IMR-90 (cell line): Measurements from ENCODE around the gene NPAS1. TPM values are rescaled to one million over a fixed set of nuclear protein-coding genes. Genes with fewer than 3 reads are reported as not detected.

Experiments
- ATAC-seq: fragments of 200-7000 bp; cut with Tn5 transposase; 2 replicates; pipeline ENCODE4 v1.9.1; 2020; ENCODE audit warnings: low read depth, mild to moderate bottlenecking, moderate library complexity
- BruUV-seq: library from RNA; stranded (reverse); fragments of 400-500 nt; replicated peaks from 2 replicates; lab custom pipeline; 2021; lab: Mats Ljungman, UMichigan
- CTCF ChIA-PET: fragments of 300-600 bp; formaldehyde crosslinking; extraction: SDS; loops from one replicate; lab custom pipeline; 2021; ENCODE audit warnings: antibody characterized with exemption; lab: Yijun Ruan, JAX
- POLR2A ChIA-PET: fragments of 300-600 bp; sonication (Branson Sonifier 250); formaldehyde crosslinking; loops from one replicate; lab custom pipeline; 2022; ENCODE audit warnings: antibody characterized with exemption; ENCODE audit not compliant: unreplicated experiment; lab: Charles Lee
- DNase-seq: peaks from one replicate; pipeline ENCODE4 v3.0.0; 2013
- H2AFZ ChIP-seq: replicated peaks from 2 replicates; pipeline ENCODE3; 2013; ENCODE audit warnings: low read length, mild to moderate bottlenecking; ENCODE audit not compliant: poor library complexity
- H2AK5ac ChIP-seq: 2 replicates; pipeline ENCODE4 v1.6.1; 2013; ENCODE audit warnings: low read depth, low read length, inconsistent platforms
- H2AK9ac ChIP-seq: replicated peaks from 2 replicates; pipeline ENCODE3; 2013; ENCODE audit warnings: mild to moderate bottlenecking, low read depth, low read length, moderate library complexity; ENCODE audit not compliant: poor library complexity
- H2BK120ac ChIP-seq: 2 replicates; pipeline ENCODE4 v1.6.1; 2013; ENCODE audit warnings: low read depth, low read length, inconsistent platforms
- H2BK15ac ChIP-seq: 3 replicates; pipeline ENCODE4 v1.6.1; 2013; ENCODE audit warnings: low read depth, low read length, inconsistent platforms
- H2BK20ac ChIP-seq: 2 replicates; pipeline ENCODE4 v1.6.1; 2013; ENCODE audit warnings: low read depth, mild to moderate bottlenecking, inconsistent platforms, low read length, moderate library complexity
- H2BK5ac ChIP-seq: 2 replicates; pipeline ENCODE4 v1.6.1; 2013; ENCODE audit warnings: mild to moderate bottlenecking, low read depth, low read length, inconsistent platforms; ENCODE audit not compliant: poor library complexity, severe bottlenecking
- H3K14ac ChIP-seq: replicated peaks from 2 replicates; pipeline ENCODE4 v1.6.1; 2013; ENCODE audit warnings: low read depth, low read length, inconsistent platforms
- H3K18ac ChIP-seq: 2 replicates; pipeline ENCODE4 v1.6.1; 2013; ENCODE audit warnings: low read depth, low read length, control low read depth
- H3K23ac ChIP-seq: 2 replicates; pipeline ENCODE4 v1.6.1; 2013; ENCODE audit warnings: low read depth, low read length, inconsistent platforms
- H3K27ac ChIP-seq: 2 replicates; pipeline ENCODE4 v1.5.1; 2013; ENCODE audit warnings: mild to moderate bottlenecking, control low read depth, low read length; ENCODE audit not compliant: insufficient read depth
- H3K27me3 ChIP-seq: 2 replicates; pipeline ENCODE4 v1.6.1; 2013; ENCODE audit warnings: low read length; ENCODE audit not compliant: control insufficient read depth, insufficient read depth
- H3K36me3 ChIP-seq: 2 replicates; pipeline ENCODE4 v1.6.1; 2013; ENCODE audit warnings: low read length, mixed read lengths; ENCODE audit not compliant: control insufficient read depth, insufficient read depth
- H3K4ac ChIP-seq: 2 replicates; pipeline ENCODE4 v1.6.1; 2013; ENCODE audit warnings: low read depth, low read length, inconsistent platforms
- H3K4me1 ChIP-seq: 2 replicates; pipeline ENCODE4 v1.6.1; 2013; ENCODE audit warnings: low read length, mixed read lengths; ENCODE audit not compliant: control insufficient read depth, insufficient read depth
- H3K4me2 ChIP-seq: 2 replicates; pipeline ENCODE4 v1.6.1; 2013; ENCODE audit warnings: low read depth, mild to moderate bottlenecking, control low read depth, low read length, moderate library complexity
- H3K4me3 ChIP-seq: 2 replicates; pipeline ENCODE4 v1.5.1; 2013; ENCODE audit warnings: low read depth, mild to moderate bottlenecking, control low read depth, low read length, moderate library complexity; ENCODE audit not compliant: insufficient read depth
- H3K56ac ChIP-seq: 2 replicates; pipeline ENCODE4 v1.6.1; 2013; ENCODE audit warnings: low read length, inconsistent platforms; ENCODE audit not compliant: insufficient read depth; ENCODE audit errors: extremely low read depth
- H3K79me1 ChIP-seq, 2 experiments: 2 replicates each; pipeline ENCODE4 v1.6.1; 2013; ENCODE audit warnings: low read length in 2 of 2, inconsistent platforms in 1 of 2, low read depth in 1 of 2
- H3K9ac ChIP-seq: 2 replicates; pipeline ENCODE4 v1.6.1; 2013; ENCODE audit warnings: low read depth, low read length, control low read depth
- H3K9me1 ChIP-seq: 2 replicates; pipeline ENCODE4 v1.6.1; 2013; ENCODE audit warnings: low read length, inconsistent platforms; ENCODE audit not compliant: insufficient read depth
- H3K9me3 ChIP-seq: 2 replicates; pipeline ENCODE4 v1.6.1; 2013; ENCODE audit warnings: low read length; ENCODE audit not compliant: control insufficient read depth, insufficient read depth
- H4K20me1 ChIP-seq: 2 replicates; pipeline ENCODE4 v1.6.1; 2013; ENCODE audit warnings: low read length, inconsistent platforms; ENCODE audit not compliant: insufficient read depth
- H4K5ac ChIP-seq: 2 replicates; pipeline ENCODE4 v1.6.1; 2013; ENCODE audit warnings: mild to moderate bottlenecking, low read depth, low read length, control low read depth
- H4K8ac ChIP-seq, 2 experiments: 2 replicates each; pipeline ENCODE4 v1.6.1; 2013; ENCODE audit warnings: low read depth in 2 of 2, low read length in 2 of 2, control low read depth in 1 of 2, inconsistent platforms in 1 of 2
- H4K91ac ChIP-seq: 2 replicates; pipeline ENCODE4 v1.6.1; 2013; ENCODE audit warnings: low read depth, low read length, inconsistent platforms; ENCODE audit not compliant: insufficient read depth
- CHD1 ChIP-seq: IDR thresholded peaks from 2 replicates; pipeline ENCODE4 v1.6.1; 2012; ENCODE audit warnings: low read depth, low read length, improper control_type of control experiment
- CTCF ChIP-seq: conservative IDR thresholded peaks from 2 replicates; pipeline ENCODE4 v1.5.1; 2012; ENCODE audit warnings: mild to moderate bottlenecking, low read depth, low read length, improper control_type of control experiment
- FOS ChIP-seq: fragments of 150-350 bp; IDR thresholded peaks from 2 replicates; pipeline ENCODE4 v1.6.1; 2016; ENCODE audit warnings: low read depth, low read length
- NFE2L2 ChIP-seq: fragments of 150-350 bp; IDR thresholded peaks from 2 replicates; pipeline ENCODE4 v1.6.1; 2016; ENCODE audit warnings: low read depth, mild to moderate bottlenecking, low read length
- RCOR1 ChIP-seq: IDR thresholded peaks from 2 replicates; pipeline ENCODE4 v1.6.1; 2012; ENCODE audit warnings: mild to moderate bottlenecking, low read length, improper control_type of control experiment; ENCODE audit not compliant: insufficient replicate concordance
- USF2 ChIP-seq: fragments of 150-350 bp; IDR thresholded peaks from 2 replicates; pipeline ENCODE4 v1.6.1; 2017; ENCODE audit warnings: mild to moderate bottlenecking, antibody characterized with exemption, low read length, low read depth
- WGBS, 2 experiments: methylation state at CpG; one replicate each; pipeline versions ENCODE4 v1.1.5 to v1.1.7; 2013; ENCODE audit warnings: missing lambda C conversion rate in 2 of 2; ENCODE audit not compliant: insufficient read length in 1 of 2; ENCODE audit errors: extremely low coverage in 2 of 2; 5-methylcytosine and 5-hydroxymethylcytosine counted together
- dilution Hi-C: fragments of 300-500 bp; cut with HindIII; formaldehyde crosslinking; loops from one replicate; pipeline ENCODE4 v1.14.3; 2018; ENCODE audit warnings: low sequenced_read_pairs; ENCODE audit not compliant: unreplicated experiment
- in situ Hi-C: fragments of 300-500 bp; cut with MboI; formaldehyde crosslinking; loops from 3 replicates; pipeline ENCODE4 v1.14.3; 2019; ENCODE audit warnings: low sequenced_read_pairs, inconsistent platforms, mixed read lengths
- intact Hi-C: fragments of 100-400 bp; cut with micrococcal nuclease; formaldehyde crosslinking; loops from 2 replicates; pipeline ENCODE4 v1.10.0; 2022
- polyA plus RNA-seq, 3 experiments: library from polyadenylated mRNA; depleted of rRNA; stranded (reverse); fragments of >200 nt; gene quantifications; 2 replicates each; pipeline ENCODE4 v1.2.3, GENCODE V29; 2012; ENCODE audit warnings: low replicate concordance in 1 of 3
- total RNA-seq: library from RNA; depleted of rRNA; stranded (reverse); fragments of >200 nt; gene quantifications from 2 replicates; pipeline ENCODE4 v1.2.3, GENCODE V29; 2012
- TF ChIP-seq, protein P1 (sequence below): fragments of 150-350 bp; IDR thresholded peaks from 2 replicates; pipeline ENCODE4 v1.6.1; 2016; ENCODE audit warnings: low read depth, mild to moderate bottlenecking, low read length, moderate library complexity, borderline replicate concordance

The NPAS1 gene
- total and polyA plus RNA-seq, 2 of the 4 experiments (the other 2 are of a cell fraction) = 0.36 to 5.7 TPM

DNA sequence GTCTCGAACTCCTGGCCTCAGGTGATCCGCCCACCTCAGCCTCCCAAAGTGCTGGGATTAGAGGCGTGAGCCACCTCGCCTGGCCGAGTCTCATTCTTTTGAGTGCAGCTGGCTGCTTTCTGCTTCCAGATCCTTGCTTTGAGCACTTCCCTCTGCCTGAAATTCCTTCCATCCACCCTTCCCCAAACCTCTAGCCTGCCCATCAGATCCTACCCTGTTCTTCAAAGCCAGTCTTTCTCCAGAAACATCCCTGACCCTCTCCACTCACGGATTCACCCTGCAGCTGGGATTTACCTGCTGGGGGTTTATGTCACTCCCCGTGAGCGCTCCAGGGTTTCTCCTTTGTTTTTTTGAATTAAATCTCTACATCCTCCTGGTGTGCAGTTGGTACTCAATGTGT is 13.1 kb upstream of the NPAS1 start:
- Histone ChIP-seq H4K20me1 (peaks cover 9% of the 10 kb centered on the region; the same call in 1 of the 2 replicates), H3K27ac (no peak overlapping the region), H3K4ac (no peak overlapping the region), H2BK20ac (no peak overlapping the region), H3K9ac (no peak overlapping the region), H3K9me1 (no peaks in the 10 kb centered on the region), H3K79me1 (peaks cover 0 to 5% of the 10 kb centered on the region in 2 experiments; a peak in 1 of 4 replicates), H4K91ac (no peak overlapping the region), H2BK120ac (no peak overlapping the region), H2AK9ac (no peak overlapping the region), H3K18ac (no peak overlapping the region), H2BK15ac (no peak overlapping the region), H3K4me3 (no peak overlapping the region), H3K4me2 (no peak overlapping the region), H4K8ac (no peak overlapping the region), H3K56ac (no peak overlapping the region), H2BK5ac (no peak overlapping the region), H3K36me3 (peaks cover 3% of the 10 kb centered on the region), H2AFZ (no peak overlapping the region), H3K23ac (no peak overlapping the region), H3K4me1 (peaks cover 4% of the 10 kb centered on the region; the same call in 1 of the 2 replicates), H2AK5ac (no peak overlapping the region), H3K9me3 (no peaks in the 10 kb centered on the region), H4K5ac (no peak overlapping the region), H3K14ac (no peak overlapping the region), H3K27me3 (no peaks in the 10 kb centered on the region)
- DNase-seq = no peak
- ChIA-PET POLR2A (no interaction called here), CTCF (no interaction called here)
- no CpG with 5 or more reads among the region's 8 CpGs for WGBS, 2 experiments
- ATAC-seq = no peak
- no TSS peak for BruUV-seq
- TF ChIP-seq CHD1 = no peak
- TF ChIP-seq, protein P1, sequence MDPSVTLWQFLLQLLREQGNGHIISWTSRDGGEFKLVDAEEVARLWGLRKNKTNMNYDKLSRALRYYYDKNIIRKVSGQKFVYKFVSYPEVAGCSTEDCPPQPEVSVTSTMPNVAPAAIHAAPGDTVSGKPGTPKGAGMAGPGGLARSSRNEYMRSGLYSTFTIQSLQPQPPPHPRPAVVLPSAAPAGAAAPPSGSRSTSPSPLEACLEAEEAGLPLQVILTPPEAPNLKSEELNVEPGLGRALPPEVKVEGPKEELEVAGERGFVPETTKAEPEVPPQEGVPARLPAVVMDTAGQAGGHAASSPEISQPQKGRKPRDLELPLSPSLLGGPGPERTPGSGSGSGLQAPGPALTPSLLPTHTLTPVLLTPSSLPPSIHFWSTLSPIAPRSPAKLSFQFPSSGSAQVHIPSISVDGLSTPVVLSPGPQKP = no peak
- no peak for TF ChIP-seq NFE2L2
- no peak for TF ChIP-seq CTCF
- no peak for TF ChIP-seq USF2
- TF ChIP-seq FOS = no peak
- TF ChIP-seq RCOR1 = no peak
- in situ Hi-C loops (no loop called here), dilution Hi-C loops (no loop called here), intact Hi-C loops (no loop called here)
